Gastrocnemius medialis (tissue), 4 donors: Measurements from ENCODE around the gene TADA3.

Experiments
- CTCF ChIP-seq, 5 experiments: fragments of 450-650 bp in 3 of 5; fragments of 200-600 bp in 2 of 5; sonication (generic) in 2 of 5; IDR thresholded peaks in 4 of 5; conservative IDR thresholded peaks in 1 of 5; 1 replicate in 4 of 5; 2 replicates in 1 of 5; pipeline ENCODE4 v1.5.1; 2016 to 2019; ENCODE audit warnings: antibody characterized with exemption in 5 of 5, mild to moderate bottlenecking in 3 of 5, moderate library complexity in 3 of 5
- POLR2A ChIP-seq, 2 donors: fragments of 450-650 bp; IDR thresholded peaks; one replicate each; pipeline ENCODE4 v1.6.1; 2017; ENCODE audit warnings: antibody characterized with exemption in 2 of 2, mild to moderate bottlenecking in 2 of 2, moderate library complexity in 2 of 2

- TF ChIP-seq POLR2A (IDR thresholded peaks at IDR 0.05), result no peak
- no peak for TF ChIP-seq CTCF (IDR thresholded peaks at IDR 0.05 in 4 of 5, conservative IDR thresholded peaks at IDR 0.05 in 1 of 5)
These were observed 12.7 kb upstream of the TADA3 start for GRCh38 chr3:9804996-9805395.
